GM13976 (cell line): ENCODE measurements around the gene SH3PXD2A.

Experiments used
- DNase-seq: peaks from one replicate; pipeline ENCODE4 v3.0.0; 2012; ENCODE audit warnings: low spot score
- CTCF ChIP-seq: IDR thresholded peaks from 2 replicates; pipeline ENCODE4 v1.5.1; 2012; ENCODE audit warnings: borderline replicate concordance, mild to moderate bottlenecking; ENCODE audit not compliant: insufficient read depth; ENCODE audit errors: extremely low read depth, missing control alignments, control extremely low read depth
- in situ Hi-C: fragments of 300-500 bp; cut with MboI; formaldehyde crosslinking; loops from one replicate; pipeline ENCODE4 v1.12.0; 2022; ENCODE audit warnings: low sequenced_read_pairs, mixed read lengths, inconsistent platforms; ENCODE audit not compliant: unreplicated experiment

SH3PXD2A gene

GRCh38 chr10:103843854-103844570 lies 11.4 kb downstream of the SH3PXD2A start:
- in situ Hi-C loops = no loop called here
- no peak for TF ChIP-seq CTCF
- DNase-seq = no peak

GRCh38 chr10:103843045-103843444 lies 12.3 kb downstream of the SH3PXD2A start:
- no peak for DNase-seq
- TF ChIP-seq CTCF = no peak
- in situ Hi-C loops = no loop called here

GRCh38 chr10:103842605-103843004 lies 12.8 kb downstream of the SH3PXD2A start:
- TF ChIP-seq CTCF = no peak
- in situ Hi-C loops = no loop called here

GRCh38 chr10:103841519-103841918 lies 13.9 kb downstream of the SH3PXD2A start:
- TF ChIP-seq CTCF = no peak
- in situ Hi-C loops = no loop called here
- DNase-seq = no peak

More at GRCh38 chr10:103842605-103843004, 12.8 kb downstream of the SH3PXD2A start:
- DNase-seq = no peak

- in situ Hi-C loops = no loop called here
- TF ChIP-seq CTCF = no peak
- DNase-seq = no peak
These were observed 14.7 kb downstream of the SH3PXD2A start for GRCh38 chr10:103840740-103841070.

- DNase-seq = no peak
- no peak for TF ChIP-seq CTCF
- in situ Hi-C loops = no loop called here
These were observed 15.3 kb downstream of the SH3PXD2A start for GRCh38 chr10:103839872-103840739.

- in situ Hi-C loops = no loop called here
- TF ChIP-seq CTCF = no peak
- no peak for DNase-seq
These were observed 15.9 kb downstream of the SH3PXD2A start for GRCh38 chr10:103839519-103839871.
